Measurements from ENCODE around the gene P2RX6.

DNA sequence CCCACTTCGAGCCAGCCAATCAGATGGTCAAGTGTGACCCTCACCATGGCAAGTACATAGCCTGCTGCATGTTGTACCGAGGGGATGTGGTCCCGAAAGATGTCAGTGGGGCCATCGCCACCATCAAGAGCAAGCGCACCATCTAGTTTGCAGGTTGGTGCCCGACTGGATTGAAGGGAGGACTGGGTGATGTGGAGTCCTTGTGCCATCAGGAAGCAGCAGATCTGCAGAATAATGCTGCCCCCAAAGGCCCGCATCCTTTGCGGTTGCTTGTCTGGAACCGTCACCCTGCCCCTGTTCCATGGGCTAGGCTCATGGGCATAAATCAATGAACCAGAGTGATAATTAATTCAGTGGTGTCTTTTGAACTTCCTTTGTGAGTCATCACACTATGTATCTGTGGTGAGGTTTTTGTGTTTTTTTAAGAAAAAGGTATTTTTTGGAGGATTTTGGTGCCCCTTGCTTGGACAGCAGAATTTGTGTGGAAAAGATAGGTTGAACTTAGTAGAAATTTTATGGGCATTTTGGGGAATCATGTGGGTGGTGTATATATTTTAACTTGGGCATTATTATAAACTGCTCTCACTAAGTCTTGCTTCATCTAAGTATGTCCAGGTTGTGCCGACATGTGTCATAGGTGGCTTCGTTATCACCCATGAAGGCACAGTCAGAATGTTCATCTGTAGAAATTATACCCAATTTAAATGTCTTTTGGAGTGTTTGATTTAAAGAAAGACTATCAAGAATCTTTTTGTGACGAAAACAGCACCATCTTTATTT is 53.1 kb downstream of the P2RX6 start:
- TF ChIP-seq, protein P1, sequence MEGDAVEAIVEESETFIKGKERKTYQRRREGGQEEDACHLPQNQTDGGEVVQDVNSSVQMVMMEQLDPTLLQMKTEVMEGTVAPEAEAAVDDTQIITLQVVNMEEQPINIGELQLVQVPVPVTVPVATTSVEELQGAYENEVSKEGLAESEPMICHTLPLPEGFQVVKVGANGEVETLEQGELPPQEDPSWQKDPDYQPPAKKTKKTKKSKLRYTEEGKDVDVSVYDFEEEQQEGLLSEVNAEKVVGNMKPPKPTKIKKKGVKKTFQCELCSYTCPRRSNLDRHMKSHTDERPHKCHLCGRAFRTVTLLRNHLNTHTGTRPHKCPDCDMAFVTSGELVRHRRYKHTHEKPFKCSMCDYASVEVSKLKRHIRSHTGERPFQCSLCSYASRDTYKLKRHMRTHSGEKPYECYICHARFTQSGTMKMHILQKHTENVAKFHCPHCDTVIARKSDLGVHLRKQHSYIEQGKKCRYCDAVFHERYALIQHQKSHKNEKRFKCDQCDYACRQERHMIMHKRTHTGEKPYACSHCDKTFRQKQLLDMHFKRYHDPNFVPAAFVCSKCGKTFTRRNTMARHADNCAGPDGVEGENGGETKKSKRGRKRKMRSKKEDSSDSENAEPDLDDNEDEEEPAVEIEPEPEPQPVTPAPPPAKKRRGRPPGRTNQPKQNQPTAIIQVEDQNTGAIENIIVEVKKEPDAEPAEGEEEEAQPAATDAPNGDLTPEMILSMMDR (IDR thresholded peaks at IDR 0.05; ENCODE audit: extremely low read depth in 1 of 2, insufficient read depth in 1 of 2, low read depth in 1 of 2, low read length in 2 of 2), result no peak
- TF ChIP-seq POLR2AphosphoS5 (IDR thresholded peaks at IDR 0.05; ENCODE audit: insufficient read depth, low read depth, low read length), result no peak
- TF ChIP-seq POLR2A (IDR thresholded peaks at IDR 0.05; ENCODE audit: low read depth, low read length), result no peak
- no peak for TF ChIP-seq EZH2 (IDR thresholded peaks at IDR 0.05; ENCODE audit: borderline replicate concordance, low read depth, low read length, severe bottlenecking)
- TF ChIP-seq GATA2 (IDR thresholded peaks at IDR 0.05; ENCODE audit: insufficient read depth, insufficient read length, low read depth, low read length), result no peak
- no peak for TF ChIP-seq MAX (IDR thresholded peaks at IDR 0.05; ENCODE audit: insufficient read depth, insufficient read length)
- no peak for TF ChIP-seq JUN (IDR thresholded peaks at IDR 0.05; ENCODE audit: borderline replicate concordance, insufficient read depth, insufficient read length, low read depth)
- no peak for TF ChIP-seq FOS (IDR thresholded peaks at IDR 0.05; ENCODE audit: borderline replicate concordance, insufficient read depth, low read length)

Measured in endothelial cell of umbilical vein (primary cell).